Coronary artery (tissue), 2 donors: Measurements from ENCODE around the gene TTC38.

Experiments
- DNase-seq: peaks from one replicate; pipeline ENCODE4 v3.0.0-alpha.2; 2017; ENCODE audit warnings: low spot score
- H3K27ac ChIP-seq, 2 donors: fragments of 200-600 bp; sonication (generic); one replicate each; pipeline ENCODE4 v1.5.1; 2016 to 2019
- H3K4me3 ChIP-seq: fragments of 200-600 bp; sonication (generic); 2 replicates; pipeline ENCODE4 v1.5.1; 2016; ENCODE audit warnings: mild to moderate bottlenecking, moderate library complexity
- TF ChIP-seq, protein P1 (sequence below): fragments of 200-600 bp; sonication (generic); IDR thresholded peaks from one replicate; pipeline ENCODE4 v1.5.1; 2019; ENCODE audit warnings: antibody characterized with exemption

Gene TTC38

DNA sequence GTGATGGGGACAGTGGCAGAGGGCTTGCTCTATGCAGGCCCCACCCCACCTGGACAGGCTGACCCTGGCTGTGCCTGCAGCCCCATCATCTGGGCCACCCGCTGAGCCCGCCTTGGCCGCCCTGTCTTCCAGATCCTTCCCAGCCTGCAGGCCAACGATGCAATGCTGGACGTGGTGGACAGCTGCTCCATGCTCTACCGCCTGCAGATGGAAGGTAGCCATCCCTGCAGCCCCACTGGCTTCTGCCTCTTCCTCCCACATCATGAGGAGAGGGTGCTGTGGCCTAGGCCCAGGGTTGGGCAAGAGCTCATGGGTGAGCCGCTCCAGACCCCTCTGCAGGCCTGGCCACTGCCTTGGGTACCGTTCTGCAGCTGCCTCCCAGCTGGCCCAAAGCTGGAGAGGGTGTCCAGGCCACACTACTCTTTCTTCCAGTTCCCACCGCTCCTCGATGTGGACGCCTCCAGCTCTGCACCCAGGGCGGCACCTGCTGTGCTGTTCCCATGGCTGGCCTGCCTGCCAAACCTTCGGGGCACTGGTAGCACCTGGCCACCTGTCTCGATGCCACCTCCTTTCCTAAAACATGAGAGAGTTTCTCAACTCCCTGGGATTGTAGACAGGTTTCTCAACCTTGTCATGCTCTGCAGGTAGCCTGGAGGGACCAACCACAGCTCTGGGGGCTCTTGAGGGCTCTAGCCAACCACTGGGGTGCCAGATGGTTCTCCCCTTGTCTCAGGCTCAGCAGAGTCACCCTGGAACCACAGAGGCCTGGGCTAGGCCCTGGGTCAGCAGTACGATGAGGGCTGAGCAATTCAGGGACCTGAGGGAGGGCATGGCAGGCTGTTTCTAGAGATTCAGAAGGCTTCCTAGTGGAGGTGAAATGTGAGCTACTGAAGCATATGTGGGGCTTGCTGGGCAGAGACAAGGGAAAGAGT, 19.4 kb downstream of the TTC38 start:
- DNase-seq = no peak
- TF ChIP-seq, protein P1, sequence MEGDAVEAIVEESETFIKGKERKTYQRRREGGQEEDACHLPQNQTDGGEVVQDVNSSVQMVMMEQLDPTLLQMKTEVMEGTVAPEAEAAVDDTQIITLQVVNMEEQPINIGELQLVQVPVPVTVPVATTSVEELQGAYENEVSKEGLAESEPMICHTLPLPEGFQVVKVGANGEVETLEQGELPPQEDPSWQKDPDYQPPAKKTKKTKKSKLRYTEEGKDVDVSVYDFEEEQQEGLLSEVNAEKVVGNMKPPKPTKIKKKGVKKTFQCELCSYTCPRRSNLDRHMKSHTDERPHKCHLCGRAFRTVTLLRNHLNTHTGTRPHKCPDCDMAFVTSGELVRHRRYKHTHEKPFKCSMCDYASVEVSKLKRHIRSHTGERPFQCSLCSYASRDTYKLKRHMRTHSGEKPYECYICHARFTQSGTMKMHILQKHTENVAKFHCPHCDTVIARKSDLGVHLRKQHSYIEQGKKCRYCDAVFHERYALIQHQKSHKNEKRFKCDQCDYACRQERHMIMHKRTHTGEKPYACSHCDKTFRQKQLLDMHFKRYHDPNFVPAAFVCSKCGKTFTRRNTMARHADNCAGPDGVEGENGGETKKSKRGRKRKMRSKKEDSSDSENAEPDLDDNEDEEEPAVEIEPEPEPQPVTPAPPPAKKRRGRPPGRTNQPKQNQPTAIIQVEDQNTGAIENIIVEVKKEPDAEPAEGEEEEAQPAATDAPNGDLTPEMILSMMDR = no peak
- Histone ChIP-seq H3K4me3 (no peak overlapping the region), H3K27ac (peak overlapping the region in 1 of 2 donors; percentile 9)

DNA sequence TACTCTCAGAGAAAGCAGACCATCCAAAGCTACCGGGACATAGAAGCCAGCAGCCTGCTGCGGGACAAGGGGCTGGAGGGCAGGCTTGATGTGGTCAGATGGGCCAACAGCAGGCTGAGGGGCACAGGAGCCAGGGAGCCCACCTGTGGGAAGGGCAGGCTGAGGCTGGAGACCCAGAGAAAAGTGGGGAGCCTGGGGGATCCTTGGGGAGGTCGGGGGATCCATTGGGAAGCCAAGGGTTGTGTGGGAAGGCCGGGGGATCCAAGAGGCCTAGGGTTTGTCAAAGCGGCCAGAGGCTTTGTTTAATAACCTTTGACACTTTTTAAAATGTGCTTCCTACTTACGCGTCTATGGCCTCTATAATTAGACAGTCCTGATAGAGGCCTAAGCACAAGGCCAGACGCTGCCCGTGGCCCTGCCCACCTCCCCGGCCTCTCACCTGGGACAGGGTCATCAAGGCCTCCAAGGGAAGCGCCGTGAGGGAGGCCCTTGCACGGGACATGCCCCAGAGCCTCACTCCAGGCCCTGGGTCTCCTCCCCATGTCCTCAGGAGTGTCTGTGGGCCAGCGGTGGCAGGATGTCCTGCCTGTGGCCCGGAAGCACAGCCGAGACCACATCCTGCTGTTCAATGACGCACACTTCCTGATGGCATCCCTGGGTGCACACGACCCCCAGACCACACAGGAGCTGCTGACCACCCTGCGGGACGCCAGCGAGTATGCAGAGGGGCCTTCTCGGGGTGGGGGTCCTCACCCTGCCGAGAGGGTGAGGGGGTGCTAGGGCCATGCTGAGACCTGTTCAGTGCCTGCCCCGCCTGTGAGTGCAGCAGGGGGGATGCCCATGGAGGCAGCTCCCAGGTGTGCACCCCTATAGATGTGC, 20.3 kb downstream of the TTC38 start:
- TF ChIP-seq, protein P1 = no peak
- no peak for DNase-seq
- Histone ChIP-seq H3K27ac (peak overlapping the region in 1 of 2 donors; percentile 47), H3K4me3 (peak overlapping the region; percentile 32)

DNA sequence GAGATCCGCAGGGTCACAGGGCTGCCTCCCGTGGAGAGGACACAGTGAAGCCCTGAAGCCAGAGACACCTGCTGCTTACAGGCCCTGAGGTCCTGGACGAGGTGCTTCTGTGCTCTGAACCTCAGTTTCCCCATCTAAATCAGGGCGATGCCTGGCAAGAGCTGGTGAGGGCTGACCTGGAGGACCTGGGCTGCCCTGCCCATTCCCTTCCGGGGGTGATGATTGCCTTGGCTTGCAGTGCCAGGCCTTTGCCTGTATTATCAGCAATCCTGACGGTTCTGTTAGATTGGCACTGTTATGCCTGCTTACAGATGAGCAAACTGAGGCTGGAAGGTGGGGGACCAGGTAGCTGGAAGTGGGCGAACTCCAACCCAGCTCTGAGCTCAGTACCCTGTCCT, 21.0 kb downstream of the TTC38 start:
- Histone ChIP-seq H3K27ac (peak overlapping the region in 1 of 2 donors; percentile 47), H3K4me3 (no peak overlapping the region)
- TF ChIP-seq, protein P1 = no peak
- no peak for DNase-seq

DNA sequence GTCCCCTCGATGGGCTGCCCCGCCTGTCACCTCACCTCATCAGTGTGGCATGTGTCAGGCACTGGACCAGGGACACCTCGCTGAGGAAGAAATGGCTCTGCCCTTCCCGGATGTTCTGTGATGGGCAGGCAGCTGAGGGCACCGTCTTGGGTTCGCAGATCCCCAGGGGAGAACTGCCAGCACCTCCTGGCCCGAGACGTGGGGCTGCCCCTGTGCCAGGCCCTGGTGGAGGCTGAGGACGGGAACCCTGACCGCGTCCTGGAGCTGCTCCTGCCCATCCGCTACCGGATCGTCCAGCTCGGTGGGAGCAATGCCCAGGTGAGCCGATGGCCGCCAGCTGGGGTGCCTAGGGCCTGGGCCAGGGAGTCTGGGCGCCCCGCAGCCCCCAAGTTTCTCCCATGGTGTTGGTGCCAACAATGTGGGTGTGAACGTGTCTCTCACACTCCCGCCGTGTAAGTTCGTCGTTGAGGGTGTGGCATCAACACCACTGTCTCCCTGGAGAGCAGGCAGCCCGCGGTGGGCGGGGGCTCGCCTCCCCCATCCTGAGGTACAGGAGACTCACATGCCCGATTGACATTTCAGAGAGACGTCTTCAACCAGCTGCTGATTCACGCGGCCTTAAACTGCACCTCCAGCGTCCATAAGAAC, 21.6 kb downstream of the TTC38 start:
- Histone ChIP-seq H3K4me3 (no peak overlapping the region), H3K27ac (no peak overlapping the region)
- DNase-seq = no peak
- TF ChIP-seq, protein P1 = no peak

DNA sequence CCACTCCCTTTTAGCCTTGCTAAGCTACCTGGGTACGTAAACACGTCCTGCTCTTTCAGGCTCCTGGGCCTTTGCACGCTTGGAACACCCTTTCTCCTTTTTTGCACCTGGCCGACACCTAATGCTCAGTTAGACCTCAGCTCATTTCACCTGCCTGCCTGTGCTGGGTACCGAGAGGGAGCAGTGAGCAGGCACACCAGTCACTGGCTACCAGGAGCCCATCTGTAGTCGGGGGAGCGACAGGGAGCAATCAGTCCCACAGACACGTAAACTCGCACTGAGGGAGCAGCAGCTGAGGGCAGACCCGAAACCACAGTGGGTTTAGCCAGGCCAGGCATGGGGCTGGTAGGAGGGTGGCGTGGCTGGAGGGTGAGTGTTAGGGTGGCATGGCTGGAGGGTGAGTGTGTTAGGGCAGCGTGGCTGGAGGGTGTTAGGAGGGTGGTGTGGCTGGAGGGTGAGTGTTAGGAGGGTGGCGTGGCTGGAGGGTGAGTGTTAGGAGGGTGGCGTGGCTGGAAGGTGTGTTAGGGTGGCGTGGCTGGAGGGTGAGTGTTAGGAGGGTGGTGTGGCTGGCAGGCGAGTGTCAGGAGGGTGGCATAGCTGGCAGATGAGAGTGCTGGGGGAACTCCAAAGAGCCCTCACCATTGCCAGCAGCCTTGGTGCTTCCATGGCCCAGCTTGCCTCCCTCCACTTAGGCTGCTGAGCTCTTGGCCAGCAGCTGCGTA, 22.5 kb downstream of the TTC38 start:
- H3K27ac ChIP-seq = no peak overlapping the region
- TF ChIP-seq, protein P1 = no peak
- no peak for DNase-seq
- no peak overlapping the region for H3K4me3 ChIP-seq
